ENCODE data around the gene CAPN5.

Gene CAPN5

DNA sequence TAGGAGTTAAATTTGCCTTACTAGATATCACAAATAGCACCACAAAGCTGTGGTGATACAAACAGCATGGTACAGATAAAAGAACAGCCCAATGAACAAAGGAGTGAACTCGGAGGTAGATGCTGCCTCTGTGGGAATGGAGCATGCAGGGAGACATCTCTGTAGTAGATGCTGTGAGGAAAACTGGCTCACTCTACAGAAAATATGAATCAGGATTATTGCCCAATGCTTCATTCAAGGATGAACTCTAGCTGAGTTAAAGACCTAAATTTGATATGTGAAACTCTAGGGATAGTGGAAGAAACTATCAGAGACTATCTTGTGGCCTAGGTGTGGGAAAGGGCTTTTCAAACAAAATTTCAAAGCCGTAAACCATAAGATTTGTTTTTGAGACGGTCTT lies 15.3 kb upstream of the CAPN5 start:
- TF ChIP-seq, protein P1, sequence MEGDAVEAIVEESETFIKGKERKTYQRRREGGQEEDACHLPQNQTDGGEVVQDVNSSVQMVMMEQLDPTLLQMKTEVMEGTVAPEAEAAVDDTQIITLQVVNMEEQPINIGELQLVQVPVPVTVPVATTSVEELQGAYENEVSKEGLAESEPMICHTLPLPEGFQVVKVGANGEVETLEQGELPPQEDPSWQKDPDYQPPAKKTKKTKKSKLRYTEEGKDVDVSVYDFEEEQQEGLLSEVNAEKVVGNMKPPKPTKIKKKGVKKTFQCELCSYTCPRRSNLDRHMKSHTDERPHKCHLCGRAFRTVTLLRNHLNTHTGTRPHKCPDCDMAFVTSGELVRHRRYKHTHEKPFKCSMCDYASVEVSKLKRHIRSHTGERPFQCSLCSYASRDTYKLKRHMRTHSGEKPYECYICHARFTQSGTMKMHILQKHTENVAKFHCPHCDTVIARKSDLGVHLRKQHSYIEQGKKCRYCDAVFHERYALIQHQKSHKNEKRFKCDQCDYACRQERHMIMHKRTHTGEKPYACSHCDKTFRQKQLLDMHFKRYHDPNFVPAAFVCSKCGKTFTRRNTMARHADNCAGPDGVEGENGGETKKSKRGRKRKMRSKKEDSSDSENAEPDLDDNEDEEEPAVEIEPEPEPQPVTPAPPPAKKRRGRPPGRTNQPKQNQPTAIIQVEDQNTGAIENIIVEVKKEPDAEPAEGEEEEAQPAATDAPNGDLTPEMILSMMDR (IDR thresholded peaks at IDR 0.05; ENCODE audit: extremely low read depth, missing control alignments): no peak
- DNase-seq (ENCODE audit: low spot score): no peak

DNA sequence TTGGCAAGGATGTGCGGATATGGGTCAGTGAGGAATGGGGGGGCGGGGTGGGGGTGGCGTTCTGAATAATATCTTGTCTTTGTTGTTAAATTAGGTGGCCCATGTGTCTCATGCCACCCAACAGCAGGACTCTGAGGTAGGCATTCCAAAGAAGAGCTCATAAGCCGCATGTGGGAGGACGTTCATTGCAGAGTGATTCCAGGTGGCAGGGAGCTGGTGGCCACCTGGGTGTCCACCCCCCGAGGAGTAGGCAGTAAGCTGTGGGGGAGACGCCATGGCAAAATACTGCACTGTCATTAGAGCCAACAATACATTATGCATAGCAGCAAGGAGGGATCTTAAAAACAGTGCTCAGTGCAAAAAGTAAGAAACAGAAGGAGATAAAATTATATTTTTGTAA lies 14.3 kb upstream of the CAPN5 start:
- DNase-seq (ENCODE audit: low spot score): no peak
- TF ChIP-seq, protein P1 (IDR thresholded peaks at IDR 0.05; ENCODE audit: extremely low read depth, missing control alignments): no peak

DNA sequence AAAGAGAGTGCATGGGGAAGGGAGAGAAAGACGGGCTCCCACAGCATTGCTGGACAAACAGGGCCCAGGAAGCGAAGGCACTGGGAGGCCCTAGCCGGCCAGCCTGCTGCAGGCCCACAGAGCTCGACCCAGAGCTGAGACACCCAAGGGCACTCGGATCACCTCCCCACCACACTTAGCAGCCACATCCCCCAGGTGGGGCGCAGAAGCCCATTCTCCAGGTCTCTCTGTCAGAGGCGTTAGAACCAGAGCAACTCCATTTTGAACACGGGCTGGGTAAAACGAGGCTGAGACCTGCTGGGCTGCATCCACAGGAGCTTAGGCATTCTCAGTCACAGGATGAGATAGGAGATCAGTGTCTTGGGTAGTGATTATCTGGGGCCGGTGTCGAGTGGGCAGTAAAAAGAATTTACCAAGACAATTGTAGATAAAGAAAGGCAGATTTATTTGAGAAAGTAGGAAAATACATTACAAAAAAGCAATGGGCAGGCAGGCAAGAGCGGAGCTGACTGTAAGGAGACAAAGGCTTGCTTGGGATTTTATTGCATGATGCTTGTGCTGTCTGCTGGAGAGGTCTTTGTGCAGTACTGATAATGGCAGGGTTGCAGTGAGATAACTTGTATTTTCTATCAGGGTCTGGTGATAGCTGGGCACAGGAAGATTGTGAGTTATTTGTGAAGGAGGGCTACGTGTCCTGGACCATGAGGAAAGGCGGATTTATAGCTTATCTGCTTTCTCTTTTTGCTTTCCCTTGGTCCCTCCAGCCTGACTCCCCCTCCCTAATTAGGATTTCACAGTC lies 13.4 kb upstream of the CAPN5 start:
- DNase-seq (ENCODE audit: low spot score): no peak
- TF ChIP-seq, protein P1 (IDR thresholded peaks at IDR 0.05; ENCODE audit: extremely low read depth, missing control alignments): no peak

DNA sequence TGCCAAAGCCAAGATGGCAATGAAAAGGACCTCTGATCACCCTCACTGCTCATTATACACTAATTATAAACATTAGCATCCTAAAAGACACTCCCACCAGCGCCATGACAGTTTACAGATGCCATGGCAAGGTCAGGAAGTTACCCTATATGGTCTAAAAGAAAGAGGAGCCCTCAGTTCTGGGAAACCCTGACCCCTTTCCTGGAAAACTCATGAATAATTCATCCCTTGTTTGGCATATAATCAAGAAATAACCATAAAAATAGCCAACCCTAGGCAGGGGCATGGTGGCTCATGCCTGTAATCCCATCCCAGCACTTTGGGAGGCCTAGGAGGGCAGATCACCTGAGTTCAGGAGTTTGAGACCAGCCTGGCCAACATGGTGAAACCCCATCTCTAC lies 12.7 kb upstream of the CAPN5 start:
- DNase-seq (ENCODE audit: low spot score): no peak
- TF ChIP-seq, protein P1 (IDR thresholded peaks at IDR 0.05; ENCODE audit: extremely low read depth, missing control alignments): no peak

DNA sequence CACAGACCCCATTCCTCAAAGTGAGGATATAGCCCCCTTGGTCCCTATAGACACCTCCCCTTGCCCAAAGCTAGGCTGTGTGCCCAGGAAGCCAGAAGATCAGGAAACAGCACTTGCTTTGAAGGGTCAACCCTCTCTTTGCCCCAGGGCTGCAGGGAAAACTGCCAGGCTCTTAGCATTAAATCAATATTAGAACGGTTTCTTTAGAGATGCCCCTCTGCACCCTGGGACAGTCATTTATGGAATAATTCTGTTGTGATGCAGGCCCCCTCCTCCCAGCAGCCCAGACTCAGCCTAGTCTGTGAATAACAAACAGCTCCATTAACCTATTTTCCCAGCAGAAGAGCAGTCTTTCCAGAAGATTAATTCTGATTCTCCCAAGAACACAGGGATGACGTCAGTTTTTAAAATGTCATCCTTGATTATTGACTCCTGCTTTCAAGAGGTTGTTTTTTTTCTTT lies 11.6 kb upstream of the CAPN5 start:
- TF ChIP-seq, protein P1 (IDR thresholded peaks at IDR 0.05; ENCODE audit: extremely low read depth, missing control alignments): no peak
- DNase-seq (ENCODE audit: low spot score): no peak

DNA sequence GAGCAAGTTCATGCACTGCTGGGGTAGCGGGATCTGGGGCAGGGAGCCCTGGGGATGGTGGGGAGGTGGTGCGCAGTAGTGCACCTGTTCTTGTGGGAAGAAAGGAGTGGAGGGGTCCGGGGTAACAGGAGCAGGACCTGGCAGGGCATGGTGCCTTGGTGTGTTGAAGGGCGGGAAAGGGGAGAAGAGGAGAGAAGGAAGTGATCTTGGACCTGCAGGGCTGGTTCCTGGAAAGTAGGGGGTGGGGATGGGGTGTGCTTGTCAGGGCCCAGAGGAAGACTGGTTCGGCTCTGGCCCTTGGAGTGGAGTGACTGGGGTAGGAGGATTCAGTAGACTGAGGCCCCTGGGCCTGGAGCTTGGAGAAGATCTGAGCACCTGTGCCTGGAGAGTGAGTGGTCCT lies 10.9 kb upstream of the CAPN5 start:
- no peak for DNase-seq (ENCODE audit: low spot score)
- TF ChIP-seq, protein P1 (IDR thresholded peaks at IDR 0.05; ENCODE audit: extremely low read depth, missing control alignments): no peak

DNA sequence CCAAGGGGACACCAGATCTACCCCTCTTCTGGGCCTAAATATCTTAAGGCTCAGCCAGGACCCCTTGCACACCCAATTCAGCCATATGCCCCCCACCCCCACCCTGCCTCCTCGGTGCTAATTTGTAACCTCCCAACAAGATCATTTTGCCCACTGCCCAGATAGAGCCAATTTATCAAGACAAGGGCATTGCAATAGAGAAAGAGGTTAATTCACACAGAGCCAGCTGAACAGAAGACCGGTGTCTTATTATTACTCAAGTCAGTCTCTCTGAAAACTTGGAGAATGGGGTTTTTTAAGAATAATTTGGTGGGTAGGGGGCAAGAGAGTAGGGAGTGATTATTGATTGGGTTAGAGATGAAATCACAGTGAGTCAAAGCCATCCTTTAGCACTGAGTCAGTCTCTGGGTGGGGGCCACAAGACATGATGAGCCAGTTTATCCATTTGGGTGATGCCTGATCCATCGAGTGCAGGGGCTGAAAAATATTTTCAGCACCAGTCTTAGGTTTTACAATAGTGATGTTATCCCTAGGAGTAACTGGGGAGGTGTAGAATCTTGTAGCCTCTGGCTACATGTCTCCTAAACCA lies 9.9 kb upstream of the CAPN5 start:
- DNase-seq (ENCODE audit: low spot score): no peak
- TF ChIP-seq, protein P1 (IDR thresholded peaks at IDR 0.05; ENCODE audit: extremely low read depth, missing control alignments): no peak
